Measurements from ENCODE around the gene MS4A6E. TPM values are rescaled to one million over a fixed set of nuclear protein-coding genes. Genes with fewer than 3 reads are reported as not detected.
"Not testable (repeated sequence)": the region's sequence is repeated elsewhere in the genome, so short reads cannot be mapped to it uniquely, and the experiment has no call there.

Gene MS4A6E
- total RNA-seq, 1 experiment from 2014 or later: not detected

- no peak for DNase-seq (ENCODE audit: low read depth)
These were observed 9.8 kb downstream of the MS4A6E start for GRCh38 chr11:60336767-60337391.

DNA sequence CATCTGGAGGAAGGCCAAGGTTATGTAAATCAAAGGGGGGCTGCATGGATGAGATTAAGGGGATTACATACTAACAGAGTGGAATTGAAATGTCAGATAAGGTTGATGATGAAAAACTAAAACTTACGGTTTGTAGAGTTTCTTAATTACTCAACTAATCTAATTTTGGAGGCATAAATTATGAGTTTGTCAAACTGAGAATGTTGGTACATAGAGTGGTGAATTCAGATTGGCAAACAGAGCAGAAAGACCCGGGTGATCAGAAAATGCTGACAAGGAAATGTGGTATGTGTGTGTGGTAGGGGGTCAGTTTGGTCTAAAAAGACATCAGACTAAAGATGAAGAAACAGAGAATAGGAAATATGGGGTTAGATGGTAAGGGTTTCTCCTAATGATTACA lies 11.0 kb downstream of the MS4A6E start:
- DNase-seq (ENCODE audit: low read depth): no peak

DNA sequence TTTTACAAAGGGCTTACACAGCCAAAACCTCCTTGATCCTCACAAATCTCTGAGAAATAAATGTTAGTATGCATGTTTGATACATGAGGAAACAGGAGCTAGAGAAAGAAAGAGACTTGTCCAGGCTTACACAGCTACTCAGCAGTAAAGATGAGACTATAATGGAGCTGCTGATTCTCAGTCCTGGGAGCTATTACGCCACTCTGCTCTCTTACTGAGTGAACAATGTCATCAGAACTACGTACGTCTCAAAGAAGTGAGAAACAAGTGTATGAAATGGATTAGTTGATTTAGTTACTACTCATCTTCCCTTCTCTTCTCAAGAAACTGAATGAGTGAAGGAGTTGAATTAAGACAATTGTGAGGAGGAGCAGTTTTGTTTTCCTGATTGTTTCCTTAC lies 12.3 kb downstream of the MS4A6E start:
- DNase-seq (ENCODE audit: low read depth): no peak

DNA sequence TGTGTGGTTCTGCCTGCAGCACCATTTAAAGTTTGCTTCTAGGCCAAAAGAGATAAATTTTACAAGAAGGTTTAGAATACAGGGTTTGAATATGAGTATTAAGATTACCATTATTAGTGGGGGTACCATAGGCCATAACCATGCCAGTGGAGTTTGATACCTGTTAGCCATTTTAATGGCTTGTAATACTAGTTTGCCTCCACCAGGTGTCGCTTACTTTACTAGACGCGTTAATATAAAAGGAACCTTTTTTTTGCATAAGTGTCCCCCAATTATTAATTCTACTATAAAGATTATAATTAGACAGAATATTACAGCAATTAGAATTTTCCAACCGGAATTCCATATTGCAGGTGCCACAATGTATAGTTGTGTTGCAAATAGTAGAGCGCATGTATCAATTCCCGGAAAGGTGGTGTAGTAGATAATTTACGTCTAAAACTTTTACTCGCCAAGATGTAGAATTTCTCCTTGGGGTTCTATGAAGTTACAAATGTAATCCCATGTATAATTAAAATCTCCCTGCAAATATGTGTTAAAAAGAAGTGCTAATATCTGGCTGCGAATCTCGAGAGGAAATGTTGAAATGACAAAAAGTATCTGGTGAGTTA lies 16.1 kb downstream of the MS4A6E start:
- no peak for DNase-seq (ENCODE audit: low read depth)

DNA sequence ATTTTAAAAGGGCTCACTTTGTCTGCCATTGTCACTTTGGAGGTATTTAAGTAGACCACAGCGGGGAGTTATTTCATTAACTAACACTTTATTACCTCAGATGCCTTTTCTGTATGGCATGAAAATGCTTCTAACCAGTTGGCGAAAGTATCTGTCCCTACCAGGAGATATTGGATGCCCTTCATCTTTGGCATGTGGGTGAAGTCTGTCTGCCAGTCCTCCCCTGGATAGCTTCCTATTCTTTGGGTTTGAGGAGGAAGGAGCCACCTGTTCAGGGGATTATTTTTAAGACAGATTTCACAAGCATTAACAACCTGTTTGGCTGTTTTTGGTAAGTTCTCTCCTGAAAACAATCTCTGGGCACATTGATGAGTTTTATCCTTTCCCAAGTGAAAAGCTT lies 17.1 kb downstream of the MS4A6E start:
- no peak for DNase-seq (ENCODE audit: low read depth)

GRCh38 chr11:60345489-60345888 lies 18.4 kb downstream of the MS4A6E start:
- DNase-seq (ENCODE audit: low read depth): peak; percentile 31

DNA sequence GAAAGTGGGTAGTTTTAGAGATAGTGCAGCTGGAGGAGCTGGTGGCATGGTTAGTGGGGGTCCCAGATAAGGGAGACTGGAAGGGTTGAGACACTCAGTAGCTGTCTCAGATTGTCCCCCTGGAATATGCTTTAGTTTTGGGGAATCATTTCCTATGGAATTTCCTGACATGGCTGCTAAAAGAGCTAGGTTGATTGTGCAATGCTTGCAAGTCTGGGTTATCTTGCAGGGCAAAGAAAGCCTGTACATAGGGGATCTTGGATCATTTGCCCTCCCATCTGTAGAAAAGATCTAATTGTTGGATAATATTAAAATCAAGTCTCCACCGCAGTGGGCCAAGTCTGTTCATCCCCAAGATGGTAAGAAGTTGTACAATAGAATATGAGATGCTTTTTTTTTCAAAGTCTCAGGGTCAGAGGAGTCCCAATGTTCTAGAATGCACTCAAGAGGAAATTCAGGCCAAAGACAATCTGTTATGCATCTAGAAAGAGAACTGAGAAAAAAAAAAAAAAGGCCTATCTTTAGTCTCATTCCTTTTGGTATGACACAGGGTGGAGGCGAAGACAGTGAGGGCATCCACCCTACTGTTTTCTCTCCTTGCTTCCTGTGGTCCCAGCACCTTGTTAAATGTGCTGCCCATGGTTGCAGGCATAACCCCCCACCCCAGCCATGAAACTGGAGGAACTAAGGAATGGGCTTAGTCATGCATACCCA lies 20.2 kb downstream of the MS4A6E start:
- no peak for DNase-seq (ENCODE audit: low read depth)

DNA sequence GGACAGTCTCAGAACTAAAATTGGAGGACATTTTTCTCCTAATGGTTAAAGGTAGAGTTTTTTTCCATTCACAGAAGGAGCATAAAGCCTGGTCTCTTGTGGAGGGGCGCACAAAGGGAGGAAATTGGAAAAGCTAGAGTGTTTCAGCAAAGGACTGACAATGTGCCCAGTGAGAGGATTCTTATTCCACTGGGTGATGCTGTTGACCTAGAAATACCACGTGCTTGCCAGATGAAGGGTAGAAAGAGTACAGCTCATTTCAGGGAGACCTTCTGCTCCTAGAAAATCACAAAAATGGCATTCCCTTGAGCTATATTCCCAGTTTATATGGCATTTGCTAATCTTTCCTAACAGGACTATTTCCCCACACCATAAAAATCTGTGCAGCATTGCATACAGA lies 21.1 kb downstream of the MS4A6E start:
- peak; percentile 8 for DNase-seq (ENCODE audit: low read depth)

- no peak for DNase-seq (ENCODE audit: low read depth)
These were observed 22.9 kb downstream of the MS4A6E start for GRCh38 chr11:60349990-60350389.

DNA sequence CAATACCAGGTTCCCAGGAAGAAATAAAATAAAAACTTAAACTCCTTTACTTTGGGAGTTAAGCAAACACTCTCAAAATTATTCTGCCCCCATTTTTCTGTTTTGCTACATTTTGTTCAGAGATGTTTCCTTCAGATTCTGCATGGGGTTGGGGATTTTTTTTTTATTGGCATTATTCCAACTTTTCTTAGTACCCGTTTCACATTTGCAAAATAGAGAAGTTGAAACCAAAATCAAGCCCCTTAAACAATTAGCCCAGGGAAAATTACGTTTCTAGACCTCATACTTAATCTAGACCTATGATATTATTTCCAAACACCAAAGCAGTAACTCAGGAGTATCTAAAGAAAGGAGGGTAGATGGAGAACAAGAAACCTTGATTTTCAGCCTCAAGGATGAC lies 30.7 kb downstream of the MS4A6E start:
- DNase-seq (ENCODE audit: low read depth): no peak

DNA sequence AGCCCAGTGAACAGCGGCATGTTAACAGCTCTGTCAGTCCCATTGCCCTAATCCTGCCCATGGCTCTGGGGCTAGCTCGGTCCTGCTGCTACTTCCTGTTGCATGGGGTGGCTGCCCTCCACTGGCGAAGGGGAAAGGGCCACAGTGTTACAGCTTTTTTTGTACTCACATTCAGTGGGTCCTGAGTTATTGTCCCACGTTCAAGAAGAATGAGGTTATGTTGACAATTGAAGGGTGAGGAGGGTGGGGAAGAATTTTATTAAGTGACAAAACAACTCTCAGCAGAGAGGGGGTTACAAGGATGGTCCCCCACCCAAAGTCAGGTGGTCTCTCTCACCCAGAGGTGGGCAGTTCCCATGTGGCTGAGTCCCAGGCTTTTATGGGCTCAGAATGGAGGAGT lies 33.6 kb downstream of the MS4A6E start:
- no peak for DNase-seq (ENCODE audit: low read depth)

- no peak for DNase-seq (ENCODE audit: low read depth)
These were observed 35.2 kb downstream of the MS4A6E start for GRCh38 chr11:60362241-60362640.

GRCh38 chr11:60363542-60364470 lies 36.8 kb downstream of the MS4A6E start:
- DNase-seq (ENCODE audit: low read depth): peak; percentile 59

- not testable (repeated sequence) for DNase-seq (ENCODE audit: low read depth)
These were observed 39.3 kb downstream of the MS4A6E start for GRCh38 chr11:60366262-60366904.

DNA sequence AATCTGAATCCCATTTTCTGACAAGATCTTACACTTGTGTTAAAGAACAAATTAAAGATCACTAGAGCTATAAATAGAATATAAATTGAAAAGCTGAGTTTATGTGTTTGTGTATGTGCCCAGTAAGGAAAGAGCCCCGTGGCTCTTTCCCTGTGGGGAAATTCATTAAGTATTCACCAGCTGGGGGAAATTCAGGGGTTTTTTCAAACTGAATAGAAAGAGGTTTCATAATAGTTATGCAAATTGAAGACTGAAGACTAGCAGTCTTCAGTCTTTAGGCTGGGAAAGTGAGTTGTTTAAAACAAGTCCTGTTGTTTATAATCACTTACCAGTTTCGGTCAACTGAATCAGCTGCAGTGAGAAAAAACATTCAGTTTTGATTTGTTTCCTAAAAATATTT lies 40.0 kb downstream of the MS4A6E start:
- DNase-seq (ENCODE audit: low read depth): no peak

DNA sequence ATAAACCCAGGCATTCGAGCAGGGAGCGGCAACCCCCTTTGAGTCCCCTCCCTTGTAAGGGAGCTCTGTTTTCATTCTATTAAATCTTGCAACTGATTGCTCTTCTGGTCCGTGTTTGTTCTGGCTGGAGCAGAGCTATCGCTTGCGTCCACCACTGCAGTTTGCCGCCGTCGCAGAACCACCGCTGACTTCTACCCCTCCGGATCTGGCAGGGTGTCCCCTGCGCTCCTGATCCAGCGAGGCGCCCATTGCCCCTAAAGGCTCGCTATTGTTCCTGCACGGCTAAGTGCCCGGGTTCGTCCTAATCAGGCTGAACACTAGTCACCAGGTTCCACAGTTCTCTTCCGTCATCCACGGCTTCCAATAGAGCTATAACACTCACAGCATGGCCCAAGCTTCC lies 40.8 kb downstream of the MS4A6E start:
- peak; percentile 12 for DNase-seq (ENCODE audit: low read depth)

DNA sequence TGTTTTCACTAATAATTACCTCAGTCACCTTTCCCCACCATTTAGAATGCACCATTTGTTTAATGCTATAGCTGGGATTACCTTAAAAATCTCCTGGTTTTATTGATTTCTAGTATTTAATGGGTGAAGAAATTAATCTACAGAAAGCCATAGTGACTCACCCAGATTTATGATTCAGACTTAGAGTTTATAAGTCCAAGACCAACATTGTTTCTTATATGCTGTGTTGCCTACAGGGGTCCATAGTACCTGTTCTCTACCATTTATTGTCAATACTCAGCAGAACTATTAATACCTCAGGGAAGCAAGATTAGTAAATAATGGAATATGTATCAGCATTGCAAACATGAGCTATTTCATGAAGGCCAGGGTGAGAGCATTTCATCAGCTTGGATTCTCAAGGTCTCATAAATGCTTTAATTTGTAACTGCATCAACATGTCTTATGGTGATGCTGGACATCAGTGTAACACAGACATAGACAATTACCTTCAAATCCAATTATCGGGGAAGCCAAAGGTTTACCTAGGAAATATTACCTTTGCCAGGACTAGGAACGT lies 43.3 kb downstream of the MS4A6E start:
- DNase-seq (ENCODE audit: low read depth): no peak

- DNase-seq (ENCODE audit: low read depth): peak; percentile 41
These were observed 43.8 kb downstream of the MS4A6E start for GRCh38 chr11:60370811-60371298.

- no peak for DNase-seq (ENCODE audit: low read depth)
These were observed 44.3 kb downstream of the MS4A6E start for GRCh38 chr11:60371386-60371785.

DNA sequence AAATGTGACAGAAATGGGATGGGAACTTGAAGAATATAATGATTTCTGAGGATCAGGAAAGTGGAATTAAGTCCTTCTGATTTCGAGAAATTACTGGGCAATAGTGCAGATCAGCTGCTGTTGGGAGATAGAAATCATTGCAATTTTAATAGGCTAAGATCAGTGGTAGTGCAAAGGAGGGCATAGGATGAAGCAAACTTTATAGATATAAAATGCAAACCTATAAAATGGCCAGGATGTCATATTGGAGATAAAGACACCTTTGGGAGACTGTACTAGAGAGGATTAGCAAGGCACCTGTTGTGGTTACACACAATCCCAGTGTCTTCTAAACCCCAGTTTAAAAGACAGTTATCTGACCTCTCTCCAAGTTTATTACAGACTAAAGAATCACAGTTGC lies 44.8 kb downstream of the MS4A6E start:
- DNase-seq (ENCODE audit: low read depth): no peak

DNA sequence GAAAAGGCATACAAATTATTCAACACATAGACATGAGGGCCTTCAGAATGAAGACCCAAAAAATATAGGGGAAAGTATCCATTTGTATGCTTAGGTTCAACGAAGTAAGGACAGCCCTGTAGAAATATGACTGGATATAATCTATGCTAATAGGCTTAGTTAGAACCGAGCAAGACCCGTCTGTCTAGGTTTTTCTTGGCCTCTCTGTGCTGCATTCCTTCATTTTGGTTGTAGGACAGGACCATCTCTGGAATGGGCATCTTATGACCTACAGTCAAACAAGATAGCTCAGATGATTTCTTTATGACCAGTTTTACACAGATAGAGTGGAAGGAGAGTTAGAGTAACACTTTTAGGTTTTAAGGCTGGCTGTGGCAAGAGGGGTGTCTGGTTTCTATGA lies 45.7 kb downstream of the MS4A6E start:
- no peak for DNase-seq (ENCODE audit: low read depth)

Measured in Daoy (cell line).